IgD-negative memory B cell (primary cell): ENCODE data around the gene EIF5A. TPM values are rescaled to one million over a fixed set of nuclear protein-coding genes. Genes with fewer than 3 reads are reported as not detected.

Experiments
- H3K27ac Mint-ChIP-seq, 3 donors: one replicate each; pipeline ENCODE4 v1.8.0; 2020 to 2022; ENCODE audit warnings: mild to moderate bottlenecking in 3 of 3, mixed read lengths in 3 of 3, moderate library complexity in 1 of 3
- H3K27me3 Mint-ChIP-seq: one replicate; pipeline ENCODE4 v1.8.0; 2021; ENCODE audit warnings: mixed read lengths
- H3K36me3 Mint-ChIP-seq: one replicate; pipeline ENCODE4 v1.8.0; 2020; ENCODE audit warnings: mild to moderate bottlenecking, mixed read lengths
- H3K4me1 Mint-ChIP-seq, 3 donors: one replicate each; pipeline ENCODE4 v1.8.0; 2020 to 2022; ENCODE audit warnings: mixed read lengths in 3 of 3, mild to moderate bottlenecking in 1 of 3
- H3K4me3 Mint-ChIP-seq, 4 donors: one replicate each; pipeline ENCODE4 v1.8.0; 2020 to 2022; ENCODE audit warnings: mild to moderate bottlenecking in 4 of 4, mixed read lengths in 4 of 4, moderate library complexity in 3 of 4
- H3K9me3 Mint-ChIP-seq, 3 donors: one replicate each; pipeline ENCODE4 v1.8.0; 2020 to 2021; ENCODE audit warnings: mixed read lengths in 3 of 3, mild to moderate bottlenecking in 1 of 3
- polyA plus RNA-seq: library from polyadenylated mRNA; unstranded; fragments of 300-500 nt; fragmentation: Illumina TruSeq; gene quantifications from one replicate; pipeline ENCODE4 v1.2.3, GENCODE V29; 2021

Gene EIF5A
- polyA plus RNA-seq, 1 donor from 2014 or later = 221 TPM

- Mint-ChIP-seq H3K4me1 (peaks cover 20 to 36% (median 21%) of the 10 kb centered on the region in 3 donors), H3K9me3 (no peaks in the 10 kb centered on the region), H3K4me3 (peak within 1 kb of the TSS; percentile 91 to 98 (median 94)), H3K27ac (peak within 1 kb of the TSS; percentile 95 to 99 (median 96)), H3K27me3 (no peaks in the 10 kb centered on the region), H3K36me3 (peaks cover 3% of the 10 kb centered on the region)
Measured at GRCh38 chr17:7314719-7315569, 7.5 kb downstream of the EIF5A start, which contains the start of gene GPS2. Gene GPS2, minus strand, starts transcription at chr17:7315360. Its CDS starts 308 bp downstream, at chr17:7315052.

- Mint-ChIP-seq H3K27me3 (no peaks in the 10 kb centered on the region), H3K27ac (peak overlapping the region; percentile 95 to 99 (median 96)), H3K4me1 (peaks cover 12 to 28% (median 14%) of the 10 kb centered on the region in 3 donors), H3K9me3 (no peaks in the 10 kb centered on the region), H3K4me3 (peak overlapping the region; percentile 91 to 98 (median 94)), H3K36me3 (no peaks in the 10 kb centered on the region)
Measured at GRCh38 chr17:7315570-7316235, 8.3 kb downstream of the EIF5A start.

- Mint-ChIP-seq H3K4me3 (peak overlapping the region; percentile 23 to 74 (median 49)), H3K36me3 (no peaks in the 10 kb centered on the region), H3K4me1 (peaks cover 12 to 21% (median 13%) of the 10 kb centered on the region in 3 donors), H3K27me3 (no peaks in the 10 kb centered on the region), H3K27ac (peak overlapping the region in 2 of 3 donors; percentile 57 to 72), H3K9me3 (no peaks in the 10 kb centered on the region)
Measured at GRCh38 chr17:7317161-7317803, 9.9 kb downstream of the EIF5A start.

- no peaks in the 10 kb centered on the region for H3K27me3 Mint-ChIP-seq
- no peaks in the 10 kb centered on the region for H3K9me3 Mint-ChIP-seq
- peaks cover 8 to 13% (median 13%) of the 10 kb centered on the region in 3 donors for H3K4me1 Mint-ChIP-seq
- peak overlapping the region in 1 of 4 donors; percentile 74 for H3K4me3 Mint-ChIP-seq
- peak overlapping the region in 1 of 3 donors; percentile 84 for H3K27ac Mint-ChIP-seq
- H3K36me3 Mint-ChIP-seq = no peaks in the 10 kb centered on the region
Measured at GRCh38 chr17:7318121-7318860, 10.9 kb downstream of the EIF5A start.

- Mint-ChIP-seq H3K27ac (peak overlapping the region in 1 of 3 donors; percentile 21), H3K4me3 (peak overlapping the region in 1 of 4 donors; percentile 14), H3K9me3 (no peaks in the 10 kb centered on the region), H3K36me3 (no peaks in the 10 kb centered on the region), H3K27me3 (no peaks in the 10 kb centered on the region), H3K4me1 (peaks cover 0 to 3% (median 0%) of the 10 kb centered on the region in 3 donors)
Measured at GRCh38 chr17:7321466-7321865, 14.0 kb downstream of the EIF5A start.

- Mint-ChIP-seq H3K9me3 (no peaks in the 10 kb centered on the region), H3K4me3 (no peak overlapping the region), H3K36me3 (no peaks in the 10 kb centered on the region)
Measured at GRCh38 chr17:7322520-7323194, 15.2 kb downstream of the EIF5A start.

GRCh38 chr17:7323731-7324437, 16.5 kb downstream of the EIF5A start:
- Mint-ChIP-seq H3K36me3 (no peaks in the 10 kb centered on the region), H3K4me3 (peak overlapping the region in 1 of 4 donors; percentile 74), H3K9me3 (no peaks in the 10 kb centered on the region), H3K27me3 (no peaks in the 10 kb centered on the region), H3K27ac (peak overlapping the region in 1 of 3 donors; percentile 96), H3K4me1 (peaks cover 9 to 15% (median 10%) of the 10 kb centered on the region in 3 donors)

More at GRCh38 chr17:7322520-7323194, 15.2 kb downstream of the EIF5A start:
- peaks cover 0 to 4% (median 0%) of the 10 kb centered on the region in 3 donors for H3K4me1 Mint-ChIP-seq
- H3K27ac Mint-ChIP-seq = peak overlapping the region in 2 of 3 donors; percentile 21 to 31
- no peaks in the 10 kb centered on the region for H3K27me3 Mint-ChIP-seq

- Mint-ChIP-seq H3K36me3 (no peaks in the 10 kb centered on the region), H3K27ac (peak overlapping the region in 1 of 3 donors; percentile 96), H3K4me1 (peaks cover 10 to 15% (median 11%) of the 10 kb centered on the region in 3 donors), H3K4me3 (peak overlapping the region in 1 of 4 donors; percentile 74), H3K27me3 (no peaks in the 10 kb centered on the region), H3K9me3 (no peaks in the 10 kb centered on the region)
Measured at GRCh38 chr17:7324438-7324779, 17.0 kb downstream of the EIF5A start.

GRCh38 chr17:7325031-7325528, 17.7 kb downstream of the EIF5A start:
- H3K27me3 Mint-ChIP-seq = no peaks in the 10 kb centered on the region
- H3K27ac Mint-ChIP-seq = peak overlapping the region in 1 of 3 donors; percentile 79
- no peaks in the 10 kb centered on the region for H3K9me3 Mint-ChIP-seq
- no peak overlapping the region for H3K4me3 Mint-ChIP-seq
- H3K36me3 Mint-ChIP-seq = no peaks in the 10 kb centered on the region
- peaks cover 14 to 18% (median 17%) of the 10 kb centered on the region in 3 donors for H3K4me1 Mint-ChIP-seq

GRCh38 chr17:7326186-7326585, 18.8 kb downstream of the EIF5A start:
- Mint-ChIP-seq H3K9me3 (no peaks in the 10 kb centered on the region), H3K4me1 (peaks cover 14 to 19% (median 18%) of the 10 kb centered on the region in 3 donors), H3K27ac (peak overlapping the region in 1 of 3 donors; percentile 79), H3K27me3 (no peaks in the 10 kb centered on the region), H3K4me3 (peak overlapping the region in 1 of 4 donors; percentile 53), H3K36me3 (no peaks in the 10 kb centered on the region)

- Mint-ChIP-seq H3K4me3 (no peak overlapping the region), H3K36me3 (no peaks in the 10 kb centered on the region), H3K27me3 (no peaks in the 10 kb centered on the region), H3K4me1 (peaks cover 16 to 20% (median 19%) of the 10 kb centered on the region in 3 donors), H3K9me3 (no peaks in the 10 kb centered on the region), H3K27ac (peak overlapping the region in 2 of 3 donors; percentile 79 to 82)
Measured at GRCh38 chr17:7327056-7327455, 19.6 kb downstream of the EIF5A start.

- Mint-ChIP-seq H3K4me3 (peak overlapping the region in 1 of 4 donors; percentile 60), H3K27ac (peak overlapping the region in 1 of 3 donors; percentile 79), H3K9me3 (no peaks in the 10 kb centered on the region), H3K27me3 (no peaks in the 10 kb centered on the region), H3K4me1 (peaks cover 20 to 24% (median 23%) of the 10 kb centered on the region in 3 donors), H3K36me3 (no peaks in the 10 kb centered on the region)
Measured at GRCh38 chr17:7327501-7327900, 20.1 kb downstream of the EIF5A start.

GRCh38 chr17:7328009-7328408, 20.6 kb downstream of the EIF5A start:
- no peaks in the 10 kb centered on the region for H3K9me3 Mint-ChIP-seq
- H3K36me3 Mint-ChIP-seq = no peaks in the 10 kb centered on the region
- peaks cover 23 to 28% (median 28%) of the 10 kb centered on the region in 3 donors for H3K4me1 Mint-ChIP-seq
- peak overlapping the region in 2 of 3 donors; percentile 85 to 99 for H3K27ac Mint-ChIP-seq
- peak overlapping the region; percentile 69 to 99 (median 96) for H3K4me3 Mint-ChIP-seq
- H3K27me3 Mint-ChIP-seq = no peaks in the 10 kb centered on the region
